ENCODE results near the gene USF2. TPM values are rescaled to one million over a fixed set of nuclear protein-coding genes. Genes with fewer than 3 reads are reported as not detected.

USF2 gene
- total RNA-seq, 2 donors from 2014 or later = 86.5 to 108 TPM

DNA sequence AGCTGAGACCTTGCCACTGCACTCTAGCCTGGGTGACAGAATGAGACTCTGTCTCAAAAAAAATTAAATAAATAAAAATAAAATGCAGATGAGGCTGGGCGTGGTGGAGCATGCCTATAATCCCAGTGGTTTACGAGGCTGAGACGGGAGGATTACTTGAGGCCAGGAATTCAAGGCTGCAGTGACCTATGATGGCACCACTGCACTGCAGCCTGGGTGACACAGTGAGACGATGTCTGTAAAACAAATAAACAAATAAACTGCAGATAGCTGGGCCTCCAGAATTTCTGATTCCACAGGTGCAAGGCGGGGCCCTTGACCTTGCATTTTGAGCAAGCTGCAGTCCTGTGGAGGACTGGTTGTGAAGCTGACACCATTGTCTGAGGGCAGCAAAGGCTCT lies 20.1 kb downstream of the USF2 start:
- intact Hi-C loops (cut with DNase I) = no loop called here
- H3K27me3 ChIP-seq = no peaks in the 10 kb centered on the region
- no peak for TF ChIP-seq CTCF (IDR thresholded peaks at IDR 0.05)
- H3K9me3 ChIP-seq = no peaks in the 10 kb centered on the region
- H3K36me3 ChIP-seq = no peaks in the 10 kb centered on the region
- H3K4me1 ChIP-seq = no peaks in the 10 kb centered on the region
- no peak for DNase-seq
- no peak overlapping the region for H3K27ac ChIP-seq
- H3K9ac ChIP-seq (ENCODE audit: low read depth in 2 of 2, low read length in 2 of 2) = no peak overlapping the region
- H3K4me3 ChIP-seq = no peak overlapping the region

DNA sequence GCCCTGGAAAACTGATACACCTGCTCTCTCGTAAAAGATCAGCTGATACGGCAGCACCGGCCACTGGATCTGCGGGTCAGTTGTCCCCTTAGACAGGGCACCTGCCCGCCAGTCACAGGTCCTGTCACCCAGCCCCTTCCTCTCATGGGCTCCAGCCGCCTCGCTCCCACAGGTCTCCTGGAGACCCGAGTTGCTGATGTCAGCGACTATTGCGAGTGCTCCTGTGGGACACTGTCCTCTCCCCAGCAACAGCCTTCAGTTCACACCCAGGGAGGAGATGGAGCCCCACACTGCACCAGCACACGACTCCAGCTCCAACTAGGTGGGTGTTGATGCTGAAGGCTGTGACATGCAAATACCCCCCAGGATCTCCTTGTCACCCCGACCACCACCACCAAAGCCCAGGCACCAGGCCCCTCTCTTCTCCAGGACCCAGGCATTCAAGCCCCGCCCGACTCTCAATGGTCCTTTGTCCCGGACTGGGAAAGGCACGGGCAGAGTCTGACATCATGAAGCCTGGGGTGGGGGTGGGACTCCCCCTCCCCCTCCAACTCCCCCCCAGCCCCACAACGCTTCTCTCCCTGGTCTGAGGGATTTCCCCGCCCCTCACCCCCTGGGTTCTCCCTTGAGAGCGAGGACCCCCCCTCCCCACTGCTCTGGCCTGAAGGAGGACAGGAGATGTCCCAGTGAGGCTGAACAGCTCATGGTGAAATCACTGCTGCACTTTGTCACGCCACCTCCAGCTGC lies 21.8 kb downstream of the USF2 start:
- no peaks in the 10 kb centered on the region for H3K36me3 ChIP-seq
- no peak overlapping the region for H3K27ac ChIP-seq
- no peak overlapping the region for H3K4me3 ChIP-seq
- no peaks in the 10 kb centered on the region for H3K27me3 ChIP-seq
- no peak for DNase-seq
- H3K4me1 ChIP-seq = no peaks in the 10 kb centered on the region
- TF ChIP-seq CTCF (IDR thresholded peaks at IDR 0.05) = no peak
- H3K9ac ChIP-seq (ENCODE audit: low read depth in 2 of 2, low read length in 2 of 2) = no peak overlapping the region
- intact Hi-C loops (cut with DNase I) = no loop called here
- no peaks in the 10 kb centered on the region for H3K9me3 ChIP-seq

DNA sequence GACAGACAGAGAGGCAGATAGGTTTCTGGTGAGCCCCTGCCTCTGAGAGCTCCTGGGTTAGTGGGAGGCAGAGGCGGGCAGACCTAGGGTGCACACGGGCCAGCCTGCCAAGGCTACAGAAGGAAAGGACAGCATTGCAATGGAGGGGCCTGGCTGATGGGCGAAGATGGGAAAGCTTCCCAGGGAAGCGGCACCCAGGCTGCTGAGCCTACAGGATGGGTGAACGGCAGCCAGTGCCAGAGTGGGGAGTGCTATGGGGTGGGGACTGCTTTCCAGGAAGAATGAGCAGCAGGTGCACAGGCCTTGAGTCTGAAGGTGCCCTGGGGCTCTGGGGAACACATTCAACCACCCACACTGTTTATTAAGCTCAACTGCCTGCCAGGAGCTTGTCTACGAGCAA lies 22.5 kb downstream of the USF2 start:
- no peaks in the 10 kb centered on the region for H3K27me3 ChIP-seq
- intact Hi-C loops (cut with DNase I) = no loop called here
- H3K9me3 ChIP-seq = no peaks in the 10 kb centered on the region
- TF ChIP-seq CTCF (IDR thresholded peaks at IDR 0.05) = no peak
- no peaks in the 10 kb centered on the region for H3K36me3 ChIP-seq
- H3K4me1 ChIP-seq = no peaks in the 10 kb centered on the region
- H3K9ac ChIP-seq (ENCODE audit: low read depth in 2 of 2, low read length in 2 of 2) = no peak overlapping the region
- H3K27ac ChIP-seq = no peak overlapping the region
- H3K4me3 ChIP-seq = no peak overlapping the region
- DNase-seq = no peak

DNA sequence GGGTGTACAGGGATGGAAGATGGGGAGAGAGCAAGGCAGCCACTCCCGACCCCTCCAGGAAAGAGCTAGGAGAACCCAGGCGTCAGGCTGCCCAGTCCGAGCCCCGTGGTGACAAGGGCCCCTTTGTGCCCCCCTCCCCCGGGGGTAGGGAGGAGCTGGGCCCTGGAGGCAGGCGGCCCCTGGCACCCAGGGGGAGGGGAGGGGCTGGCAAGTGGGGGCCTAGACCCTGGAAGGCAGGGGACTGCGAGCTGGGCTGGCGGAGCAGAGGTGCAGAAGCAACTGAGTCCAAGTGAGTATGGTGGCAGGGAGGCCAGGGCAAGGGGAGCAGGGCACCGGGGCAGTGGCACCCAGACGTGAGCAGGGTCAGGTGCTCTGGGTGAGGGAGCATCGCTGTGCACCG lies 23.2 kb downstream of the USF2 start, which contains the start of gene MAG:
Gene MAG (plus strand): TSS at position 246 of the 400 bp plus-strand sequence. CDS start 3,248 bp downstream, outside the sequence.
- intact Hi-C loops (cut with DNase I) = no loop called here
- no peaks in the 10 kb centered on the region for H3K27me3 ChIP-seq

More for the DNA sequence above, 23.2 kb downstream of the USF2 start, which contains the start of gene MAG:
- H3K36me3 ChIP-seq = no peaks in the 10 kb centered on the region
- H3K9me3 ChIP-seq = no peaks in the 10 kb centered on the region
- no peak for DNase-seq
- no peaks in the 10 kb centered on the region for H3K4me1 ChIP-seq
- no peak within 1 kb of the TSS for H3K4me3 ChIP-seq
- no peak for TF ChIP-seq CTCF (IDR thresholded peaks at IDR 0.05)
- no peak within 1 kb of the TSS for H3K27ac ChIP-seq
- H3K9ac ChIP-seq (ENCODE audit: low read depth in 2 of 2, low read length in 2 of 2) = no peak within 1 kb of the TSS

Measured in colonic mucosa (tissue), 4 donors.